H9 (cell line): ENCODE results near the gene SYNPO2. TPM values are rescaled to one million over a fixed set of nuclear protein-coding genes. Genes with fewer than 3 reads are reported as not detected.

Experiments
- DNase-seq: peaks from one replicate; pipeline ENCODE4 v3.0.0-alpha.2; 2017
- H2AFZ ChIP-seq: one replicate; pipeline ENCODE4 v1.6.1; 2013; ENCODE audit warnings: mild to moderate bottlenecking, low read length, control low read depth, moderate library complexity
- H2AK5ac ChIP-seq: 2 replicates; pipeline ENCODE4 v1.6.1; 2013; ENCODE audit warnings: low read length, control low read depth, mixed read lengths; ENCODE audit not compliant: insufficient read length
- H2BK120ac ChIP-seq: one replicate; pipeline ENCODE4 v1.6.1; 2013; ENCODE audit warnings: low read depth, mild to moderate bottlenecking, low read length, control low read depth, inconsistent platforms; ENCODE audit not compliant: poor library complexity, severe bottlenecking
- H2BK12ac ChIP-seq: 2 replicates; pipeline ENCODE4 v1.6.1; 2013; ENCODE audit warnings: low read length, control low read depth, mixed read lengths, low read depth; ENCODE audit not compliant: insufficient read length
- H2BK15ac ChIP-seq: 2 replicates; pipeline ENCODE4 v1.6.1; 2013; ENCODE audit warnings: low read depth, low read length, control low read depth
- H2BK20ac ChIP-seq: one replicate; pipeline ENCODE4 v1.6.1; 2013; ENCODE audit warnings: low read depth, mild to moderate bottlenecking, low read length, control low read depth, inconsistent platforms; ENCODE audit not compliant: poor library complexity, severe bottlenecking
- H2BK5ac ChIP-seq: 2 replicates; pipeline ENCODE4 v1.6.1; 2013; ENCODE audit warnings: low read length, control low read depth, mixed read lengths; ENCODE audit not compliant: insufficient read length
- H3K14ac ChIP-seq: 2 replicates; pipeline ENCODE4 v1.6.1; 2013; ENCODE audit warnings: low read length, control low read depth; ENCODE audit not compliant: insufficient read depth
- H3K18ac ChIP-seq: 2 replicates; pipeline ENCODE4 v1.6.1; 2013; ENCODE audit warnings: low read depth, mild to moderate bottlenecking, mixed read lengths, low read length, control low read depth; ENCODE audit not compliant: insufficient read length
- H3K23ac ChIP-seq: 2 replicates; pipeline ENCODE4 v1.6.1; 2013; ENCODE audit warnings: low read length, control low read depth, mixed read lengths, low read depth; ENCODE audit not compliant: insufficient read length
- H3K23me2 ChIP-seq: 2 replicates; pipeline ENCODE4 v1.6.1; 2013; ENCODE audit warnings: low read depth, mild to moderate bottlenecking, mixed read lengths, low read length, control low read depth; ENCODE audit not compliant: insufficient read length, poor library complexity, severe bottlenecking
- H3K27ac ChIP-seq: 2 replicates; pipeline ENCODE4 v1.5.1; 2013; ENCODE audit warnings: low read length, control low read depth, mixed read lengths, low read depth; ENCODE audit not compliant: insufficient read length
- H3K27me3 ChIP-seq: 2 replicates; pipeline ENCODE4 v1.6.1; 2013; ENCODE audit warnings: low read length, control low read depth, inconsistent platforms; ENCODE audit not compliant: insufficient read depth
- H3K4ac ChIP-seq: 2 replicates; pipeline ENCODE4 v1.6.1; 2013; ENCODE audit warnings: low read depth, mild to moderate bottlenecking, control low read depth, inconsistent platforms, low read length, moderate library complexity
- H3K4me1 ChIP-seq: 2 replicates; pipeline ENCODE4 v1.6.1; 2013; ENCODE audit warnings: low read length, control low read depth, inconsistent platforms; ENCODE audit not compliant: insufficient read depth
- H3K4me2 ChIP-seq: 2 replicates; pipeline ENCODE4 v1.6.1; 2013; ENCODE audit warnings: low read length, control low read depth, mixed read lengths; ENCODE audit not compliant: insufficient read length, insufficient read depth
- H3K56ac ChIP-seq: 2 replicates; pipeline ENCODE4 v1.6.1; 2013; ENCODE audit warnings: low read depth, mild to moderate bottlenecking, mixed read lengths, low read length, control low read depth; ENCODE audit not compliant: insufficient read length
- H3K79me1 ChIP-seq: 2 replicates; pipeline ENCODE4 v1.6.1; 2013; ENCODE audit warnings: low read depth, mild to moderate bottlenecking, moderate library complexity, low read length, control low read depth, inconsistent platforms; ENCODE audit not compliant: insufficient read depth, poor library complexity, severe bottlenecking
- H3K79me2 ChIP-seq: 2 replicates; pipeline ENCODE4 v1.6.1; 2013; ENCODE audit warnings: low read length, control low read depth, inconsistent platforms; ENCODE audit not compliant: insufficient read depth
- H3K9ac ChIP-seq: 2 replicates; pipeline ENCODE4 v1.6.1; 2013; ENCODE audit warnings: low read length, control low read depth, mixed read lengths; ENCODE audit not compliant: insufficient read length; ENCODE audit errors: extremely low read depth
- H3K9me3 ChIP-seq: one replicate; pipeline ENCODE4 v1.6.1; 2013; ENCODE audit warnings: low read depth, low read length, inconsistent platforms; ENCODE audit not compliant: control insufficient read depth
- H3T11ph ChIP-seq: one replicate; pipeline ENCODE4 v1.6.1; 2013; ENCODE audit warnings: mild to moderate bottlenecking, low read length, control low read depth, inconsistent platforms
- H4K20me1 ChIP-seq: one replicate; pipeline ENCODE4 v1.6.1; 2013; ENCODE audit not compliant: control insufficient read depth, insufficient read length, insufficient read depth
- H4K5ac ChIP-seq: 2 replicates; pipeline ENCODE4 v1.6.1; 2013; ENCODE audit warnings: low read depth, mild to moderate bottlenecking, mixed read lengths, low read length, control low read depth; ENCODE audit not compliant: insufficient read length
- H4K8ac ChIP-seq: replicated peaks from 2 replicates; pipeline ENCODE4 v1.6.1; 2013; ENCODE audit warnings: low read length, control low read depth, mixed read lengths, low read depth; ENCODE audit not compliant: insufficient read length
- H4K91ac ChIP-seq: 2 replicates; pipeline ENCODE4 v1.6.1; 2013; ENCODE audit warnings: low read depth, mild to moderate bottlenecking, moderate library complexity, mixed read lengths, low read length, control low read depth; ENCODE audit not compliant: insufficient read length
- H3K27ac Mint-ChIP-seq, 3 experiments: 2 replicates in 2 of 3; 3 replicates in 1 of 3; pipeline ENCODE4 v1.8.0; 2020 to 2021; ENCODE audit warnings: mixed read lengths in 3 of 3, mild to moderate bottlenecking in 1 of 3, moderate library complexity in 1 of 3
- H3K27me3 Mint-ChIP-seq: 2 replicates; pipeline ENCODE4 v1.8.0; 2021; ENCODE audit warnings: low read depth, mild to moderate bottlenecking, moderate library complexity, mixed read lengths
- H3K36me3 Mint-ChIP-seq, 3 experiments: 2 replicates in 2 of 3; 3 replicates in 1 of 3; pipeline ENCODE4 v1.8.0; 2020 to 2021; ENCODE audit warnings: low read depth in 3 of 3, mixed read lengths in 3 of 3; ENCODE audit not compliant: insufficient read depth in 1 of 3
- H3K4me1 Mint-ChIP-seq, 2 experiments: 2 replicates each; pipeline ENCODE4 v1.8.0; 2020; ENCODE audit warnings: mixed read lengths in 2 of 2
- H3K4me3 Mint-ChIP-seq, 2 experiments: 2 replicates in 1 of 2; 3 replicates in 1 of 2; pipeline ENCODE4 v1.8.0; 2020 to 2021; ENCODE audit warnings: mild to moderate bottlenecking in 2 of 2, mixed read lengths in 2 of 2, moderate library complexity in 1 of 2
- H3K9me3 Mint-ChIP-seq, 2 experiments: 2 replicates in 1 of 2; 3 replicates in 1 of 2; pipeline ENCODE4 v1.8.0; 2020; ENCODE audit warnings: mild to moderate bottlenecking in 2 of 2, mixed read lengths in 2 of 2, moderate library complexity in 1 of 2
- CTCF ChIP-seq: fragments of 200-600 bp; sonication (generic); conservative IDR thresholded peaks from 3 replicates; pipeline ENCODE4 v1.8.0; 2021; ENCODE audit warnings: antibody characterized with exemption, mild to moderate bottlenecking
- WGBS: extraction: QIAGEN DNeasy Blood & Tissue Kit; methylation state at CpG from one replicate; pipeline ENCODE4 v1.1.7; 2013; ENCODE audit warnings: missing lambda C conversion rate, low lambda C conversion rate, mixed read lengths; ENCODE audit not compliant: insufficient read length; ENCODE audit errors: extremely low coverage; 5-methylcytosine and 5-hydroxymethylcytosine counted together
- total RNA-seq: library from RNA; stranded (reverse); gene quantifications from 2 replicates; pipeline ENCODE4 v1.2.1, GENCODE V29; 2021

The SYNPO2 gene
- total RNA-seq, 1 experiment from 2014 or later: 1.1 TPM

GRCh38 chr4:119040694-119041185 lies 152.1 kb downstream of the SYNPO2 start:
- no peaks in the 10 kb centered on the region for H3K27me3 ChIP-seq
- H4K20me1 ChIP-seq: no peaks in the 10 kb centered on the region
- Mint-ChIP-seq H3K36me3 (no peaks in the 10 kb centered on the region), H3K4me1 (peaks cover 47 to 49% of the 10 kb centered on the region in 2 experiments), H3K9me3 (no peaks in the 10 kb centered on the region), H3K27me3 (no peaks in the 10 kb centered on the region), H3K4me3 (no peak overlapping the region), H3K27ac (peak overlapping the region; percentile 69 to 90 (median 70); a peak in 5 of 7 replicates)
- no peak overlapping the region for H3K4ac ChIP-seq
- H2BK120ac ChIP-seq: no peak overlapping the region
- no peak overlapping the region for H4K8ac ChIP-seq
- no peak overlapping the region for H2BK15ac ChIP-seq
- H3K9ac ChIP-seq: no peak overlapping the region
- DNase-seq: peak; percentile 60
- WGBS: no CpG with 5 or more reads among the region's 2 CpGs
- H3K18ac ChIP-seq: no peak overlapping the region
- no peak overlapping the region for H3T11ph ChIP-seq
- no peak overlapping the region for H2AK5ac ChIP-seq
- no peak overlapping the region for H2AFZ ChIP-seq
- H3K14ac ChIP-seq: no peak overlapping the region
- no peaks in the 10 kb centered on the region for H3K79me1 ChIP-seq
- no peaks in the 10 kb centered on the region for H3K23me2 ChIP-seq
- H3K9me3 ChIP-seq: no peaks in the 10 kb centered on the region
- H3K56ac ChIP-seq: no peak overlapping the region
- no peak overlapping the region for H4K5ac ChIP-seq
- H3K4me2 ChIP-seq: no peak overlapping the region
- H2BK12ac ChIP-seq: no peak overlapping the region
- no peak overlapping the region for H4K91ac ChIP-seq
- H2BK20ac ChIP-seq: no peak overlapping the region
- peaks cover 5% of the 10 kb centered on the region for H3K4me1 ChIP-seq
- no peaks in the 10 kb centered on the region for H3K79me2 ChIP-seq
- TF ChIP-seq CTCF: no peak
- no peak overlapping the region for H2BK5ac ChIP-seq
- no peak overlapping the region for H3K23ac ChIP-seq
- H3K27ac ChIP-seq: no peak overlapping the region
